PC-3 (cell line): ENCODE data around the gene LCE1B. TPM values are rescaled to one million over a fixed set of nuclear protein-coding genes. Genes with fewer than 3 reads are reported as not detected.

Experiments used
- ATAC-seq: fragments of 200-7000 bp; cut with Tn5 transposase; 2 replicates; pipeline ENCODE4 v1.9.1; 2020; ENCODE audit warnings: mild to moderate bottlenecking, moderate library complexity
- BruUV-seq: library from RNA; stranded (reverse); fragments of 400-500 nt; replicated peaks from 2 replicates; lab custom pipeline; 2021; lab: Mats Ljungman, UMichigan
- CTCF ChIA-PET: fragments of 300-600 bp; sonication (Branson Sonifier 250); formaldehyde crosslinking; loops from one replicate; lab custom pipeline; 2022; ENCODE audit warnings: antibody characterized with exemption; lab: Charles Lee
- POLR2A ChIA-PET: fragments of 300-600 bp; sonication (Branson Sonifier 250); formaldehyde crosslinking; loops from one replicate; lab custom pipeline; 2022; ENCODE audit warnings: antibody characterized with exemption; ENCODE audit not compliant: unreplicated experiment; lab: Charles Lee
- DNase-seq: peaks from one replicate; pipeline ENCODE4 v3.0.0-alpha.2; 2015
- H2AFZ ChIP-seq: fragments of 300-600 bp; sonication (generic); 2 replicates; pipeline ENCODE4 v1.6.0; 2016; ENCODE audit warnings: antibody characterized with exemption, low read length
- H3F3A ChIP-seq: fragments of 300-600 bp; sonication (generic); one replicate; pipeline ENCODE4 v1.6.0; 2017; ENCODE audit warnings: antibody characterized with exemption, low read length, control low read depth, mild to moderate bottlenecking; ENCODE audit not compliant: unreplicated experiment
- H3K27ac ChIP-seq: fragments of 300-600 bp; sonication (generic); 2 replicates; pipeline ENCODE4 v1.5.1; 2016; ENCODE audit warnings: mild to moderate bottlenecking, low read length
- H3K27me3 ChIP-seq: fragments of 300-600 bp; sonication (generic); 2 replicates; pipeline ENCODE4 v1.6.1; 2016; ENCODE audit warnings: low read length, mixed read lengths
- H3K36me3 ChIP-seq: fragments of 300-600 bp; sonication (generic); 2 replicates; pipeline ENCODE4 v1.6.1; 2016; ENCODE audit warnings: low read depth, mixed run types, low read length, mixed read lengths
- H3K4me1 ChIP-seq: fragments of 300-600 bp; sonication (generic); 2 replicates; pipeline ENCODE4 v1.5.1; 2016; ENCODE audit warnings: low read length; ENCODE audit not compliant: insufficient read depth
- H3K4me2 ChIP-seq: fragments of 300-600 bp; sonication (generic); 2 replicates; pipeline ENCODE4 v1.6.0; 2016; ENCODE audit warnings: low read length
- H3K4me3 ChIP-seq: fragments of 300-600 bp; sonication (generic); 2 replicates; pipeline ENCODE4 v1.5.1; 2016; ENCODE audit warnings: mild to moderate bottlenecking, low read length, mixed read lengths
- H3K79me2 ChIP-seq: fragments of 300-600 bp; sonication (generic); 2 replicates; pipeline ENCODE4 v1.6.1; 2017; ENCODE audit warnings: low read length, mixed read lengths
- H3K9ac ChIP-seq: fragments of 300-600 bp; sonication (generic); 2 replicates; pipeline ENCODE4 v1.6.0; 2016; ENCODE audit warnings: mild to moderate bottlenecking, low read length
- H3K9me2 ChIP-seq: fragments of 300-600 bp; sonication (generic); replicated peaks from 2 replicates; pipeline ENCODE4 v1.6.1; 2016; ENCODE audit warnings: mixed run types, low read length, mixed read lengths
- H3K9me3 ChIP-seq: fragments of 300-600 bp; sonication (generic); 2 replicates; pipeline ENCODE4 v1.6.1; 2016; ENCODE audit warnings: low read length, mixed read lengths
- H4K20me1 ChIP-seq: fragments of 300-600 bp; sonication (generic); 2 replicates; pipeline ENCODE4 v1.6.1; 2016; ENCODE audit warnings: low read length, mixed read lengths
- EZH2 ChIP-seq: fragments of 300-600 bp; sonication (generic); IDR thresholded peaks from one replicate; pipeline ENCODE4 v1.6.1; 2017; ENCODE audit warnings: antibody characterized with exemption, mild to moderate bottlenecking, low read length; ENCODE audit not compliant: unreplicated experiment
- EZH2phosphoT487 ChIP-seq: fragments of 300-600 bp; sonication (generic); IDR thresholded peaks from 2 replicates; pipeline ENCODE4 v1.6.1; 2018; ENCODE audit warnings: mild to moderate bottlenecking, antibody characterized with exemption, low read length, borderline replicate concordance
- intact Hi-C: fragments of 100-400 bp; cut with micrococcal nuclease; formaldehyde crosslinking; loops from 2 replicates; pipeline ENCODE4 v1.9.0; 2023
- total RNA-seq: library from RNA; depleted of rRNA; stranded (reverse); fragments of >200 nt; gene quantifications from 2 replicates; pipeline ENCODE4 v1.2.3, GENCODE V29; 2014
- TF ChIP-seq, protein P1 (sequence below): fragments of 300-600 bp; sonication (generic); conservative IDR thresholded peaks from 2 replicates; pipeline ENCODE4 v1.5.1; 2017; ENCODE audit warnings: antibody characterized with exemption, low read depth, mild to moderate bottlenecking, low read length

LCE1B gene
- total RNA-seq, 1 experiment from 2014 or later: not detected

DNA sequence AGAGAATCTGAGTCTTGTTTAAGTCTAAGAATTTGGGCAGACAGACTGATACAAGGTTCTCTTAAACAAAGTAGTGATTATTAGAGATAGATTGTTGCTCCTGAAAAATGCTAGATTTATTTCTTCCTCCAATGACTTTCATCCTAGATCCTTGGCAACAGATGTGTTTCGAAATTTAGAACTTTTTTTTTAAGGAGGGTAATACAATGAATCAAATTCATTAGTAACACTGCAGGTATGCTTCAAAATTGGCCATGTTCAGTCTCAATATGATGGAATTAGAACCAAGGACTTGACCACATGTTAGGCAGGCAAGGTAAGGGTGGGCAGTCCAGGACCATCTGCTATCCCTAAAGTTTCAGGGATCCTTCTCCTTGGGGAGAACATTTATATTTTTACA lies 41.4 kb upstream of the LCE1B start:
- TF ChIP-seq, protein P1, sequence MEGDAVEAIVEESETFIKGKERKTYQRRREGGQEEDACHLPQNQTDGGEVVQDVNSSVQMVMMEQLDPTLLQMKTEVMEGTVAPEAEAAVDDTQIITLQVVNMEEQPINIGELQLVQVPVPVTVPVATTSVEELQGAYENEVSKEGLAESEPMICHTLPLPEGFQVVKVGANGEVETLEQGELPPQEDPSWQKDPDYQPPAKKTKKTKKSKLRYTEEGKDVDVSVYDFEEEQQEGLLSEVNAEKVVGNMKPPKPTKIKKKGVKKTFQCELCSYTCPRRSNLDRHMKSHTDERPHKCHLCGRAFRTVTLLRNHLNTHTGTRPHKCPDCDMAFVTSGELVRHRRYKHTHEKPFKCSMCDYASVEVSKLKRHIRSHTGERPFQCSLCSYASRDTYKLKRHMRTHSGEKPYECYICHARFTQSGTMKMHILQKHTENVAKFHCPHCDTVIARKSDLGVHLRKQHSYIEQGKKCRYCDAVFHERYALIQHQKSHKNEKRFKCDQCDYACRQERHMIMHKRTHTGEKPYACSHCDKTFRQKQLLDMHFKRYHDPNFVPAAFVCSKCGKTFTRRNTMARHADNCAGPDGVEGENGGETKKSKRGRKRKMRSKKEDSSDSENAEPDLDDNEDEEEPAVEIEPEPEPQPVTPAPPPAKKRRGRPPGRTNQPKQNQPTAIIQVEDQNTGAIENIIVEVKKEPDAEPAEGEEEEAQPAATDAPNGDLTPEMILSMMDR: no peak
- TF ChIP-seq EZH2phosphoT487: no peak
- TF ChIP-seq EZH2: no peak
- Histone ChIP-seq H3F3A (no peaks in the 10 kb centered on the region), H3K4me1 (no peaks in the 10 kb centered on the region), H3K4me2 (no peak overlapping the region), H3K27ac (no peak overlapping the region), H4K20me1 (no peaks in the 10 kb centered on the region), H2AFZ (no peak overlapping the region), H3K4me3 (no peak overlapping the region), H3K27me3 (peaks cover 6% of the 10 kb centered on the region; the same call in 1 of the 2 replicates), H3K36me3 (no peaks in the 10 kb centered on the region), H3K9me2 (no peaks in the 10 kb centered on the region), H3K9ac (no peak overlapping the region), H3K79me2 (no peaks in the 10 kb centered on the region), H3K9me3 (no peaks in the 10 kb centered on the region)
- BruUV-seq: no TSS peak
- CTCF ChIA-PET: no interaction called here
- intact Hi-C loops: no loop called here
- ATAC-seq (no peak), DNase-seq (no peak)
- POLR2A ChIA-PET: no interaction called here

DNA sequence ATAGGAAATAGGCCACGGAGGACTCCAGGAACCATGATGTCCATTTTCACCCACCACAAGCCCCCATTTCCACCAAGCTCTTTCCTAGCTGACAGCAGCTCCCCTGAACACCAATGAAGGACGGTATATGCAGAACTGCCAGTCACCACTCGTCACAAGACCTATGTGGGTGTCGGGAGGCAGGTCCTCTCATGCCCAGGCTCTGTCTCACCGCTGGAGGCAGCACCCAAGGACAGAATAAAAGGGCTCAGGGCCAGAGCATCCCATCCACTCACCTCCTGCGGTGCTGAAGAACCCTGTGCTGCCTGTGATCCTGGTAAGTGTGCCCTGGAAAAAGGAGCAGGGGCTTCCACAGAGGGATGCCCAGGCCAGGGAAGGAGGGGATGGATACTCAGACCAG lies 36.9 kb upstream of the LCE1B start, which contains the start of gene LCE1F:
TSS of gene LCE1F (plus strand) at position 266 of the 400 bp plus-strand sequence. CDS start 1,232 bp downstream, outside the sequence.
- no TSS peak for BruUV-seq
- Histone ChIP-seq H3F3A (no peaks in the 10 kb centered on the region), H3K27me3 (peaks cover 25% of the 10 kb centered on the region), H3K4me3 (no peak within 1 kb of the TSS), H2AFZ (no peak within 1 kb of the TSS), H4K20me1 (no peaks in the 10 kb centered on the region), H3K79me2 (no peaks in the 10 kb centered on the region), H3K36me3 (no peaks in the 10 kb centered on the region), H3K27ac (no peak within 1 kb of the TSS), H3K4me1 (no peaks in the 10 kb centered on the region), H3K9ac (no peak within 1 kb of the TSS), H3K4me2 (no peak within 1 kb of the TSS), H3K9me3 (no peaks in the 10 kb centered on the region), H3K9me2 (no peaks in the 10 kb centered on the region)
- ChIA-PET CTCF (no interaction called here), POLR2A (no interaction called here)
- ATAC-seq (no peak), DNase-seq (no peak)
- TF ChIP-seq EZH2 (no peak), EZH2phosphoT487 (no peak)
- TF ChIP-seq, protein P1: no peak
- intact Hi-C loops: no loop called here

DNA sequence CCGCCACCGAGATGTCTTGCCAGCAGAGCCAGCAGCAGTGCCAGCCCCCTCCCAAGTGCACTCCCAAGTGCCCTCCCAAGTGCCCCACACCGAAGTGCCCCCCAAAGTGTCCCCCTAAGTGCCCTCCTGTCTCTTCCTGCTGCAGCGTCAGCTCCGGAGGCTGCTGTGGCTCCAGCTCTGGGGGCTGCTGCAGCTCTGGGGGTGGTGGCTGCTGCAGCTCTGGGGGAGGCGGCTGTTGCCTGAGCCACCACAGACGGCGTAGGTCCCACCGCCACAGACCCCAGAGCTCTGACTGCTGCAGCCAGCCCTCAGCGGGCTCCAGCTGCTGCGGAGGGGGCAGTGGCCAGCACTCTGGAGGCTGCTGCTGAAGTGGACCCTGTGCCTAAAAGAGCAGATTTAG lies 35.4 kb upstream of the LCE1B start:
- Histone ChIP-seq H3K9me2 (no peaks in the 10 kb centered on the region), H3K79me2 (no peaks in the 10 kb centered on the region), H3K9ac (no peak overlapping the region), H3K36me3 (no peaks in the 10 kb centered on the region), H3K4me3 (no peak overlapping the region), H3K4me2 (no peak overlapping the region), H3K4me1 (no peaks in the 10 kb centered on the region), H3K27ac (no peak overlapping the region), H3F3A (no peaks in the 10 kb centered on the region), H2AFZ (no peak overlapping the region), H4K20me1 (no peaks in the 10 kb centered on the region), H3K9me3 (no peaks in the 10 kb centered on the region), H3K27me3 (peaks cover 27% of the 10 kb centered on the region)
- no peak for ATAC-seq
- TF ChIP-seq EZH2 (no peak), EZH2phosphoT487 (no peak)
- TF ChIP-seq, protein P1: no peak
- no peak for DNase-seq
- ChIA-PET CTCF (no interaction called here), POLR2A (no interaction called here)
- intact Hi-C loops: no loop called here
- BruUV-seq: no TSS peak
